DMS153 (cell line): Measurements from ENCODE around the gene C1orf105.
"Not testable (repeated sequence)": the region's sequence is repeated elsewhere in the genome, so short reads cannot be mapped to it uniquely, and the experiment has no call there.

Experiments used
- DNase-seq: peaks from one replicate; lab custom pipeline; 2025; lab: John Stamatoyannopoulos, UW

The C1orf105 gene

GRCh38 chr1:172427191-172427590 is 6.7 kb downstream of the C1orf105 start:
- no peak for DNase-seq

- DNase-seq, result peak; percentile 76
Observed at GRCh38 chr1:172429331-172430127, 9.0 kb downstream of the C1orf105 start.

GRCh38 chr1:172430128-172430454 is 9.6 kb downstream of the C1orf105 start:
- no peak for DNase-seq

GRCh38 chr1:172431204-172431603 is 10.7 kb downstream of the C1orf105 start:
- DNase-seq, result no peak

- peak; percentile 83 for DNase-seq
Observed at GRCh38 chr1:172431721-172432192, 11.3 kb downstream of the C1orf105 start.

GRCh38 chr1:172437183-172437582 is 16.7 kb downstream of the C1orf105 start:
- DNase-seq, result not testable (repeated sequence)

GRCh38 chr1:172442404-172442803 is 21.9 kb downstream of the C1orf105 start:
- no peak for DNase-seq

GRCh38 chr1:172442843-172443565 is 22.5 kb downstream of the C1orf105 start:
- no peak for DNase-seq

GRCh38 chr1:172443666-172444453 is 23.4 kb downstream of the C1orf105 start, which contains the start of gene PIGC:
Gene PIGC, minus strand, starts transcription at chr1:172444069. Its CDS starts 1,447 bp downstream, at chr1:172442622.
- DNase-seq, result peak; percentile 84

- no peak for DNase-seq
Observed at GRCh38 chr1:172446547-172446946, 26.1 kb downstream of the C1orf105 start.

- DNase-seq, result no peak
Observed at GRCh38 chr1:172447641-172448040, 27.2 kb downstream of the C1orf105 start.

- peak; percentile 68 for DNase-seq
Observed at GRCh38 chr1:172448995-172449584, 28.6 kb downstream of the C1orf105 start.

GRCh38 chr1:172449585-172450523 is 29.4 kb downstream of the C1orf105 start:
- peak; percentile 24 for DNase-seq

GRCh38 chr1:172450524-172450885 is 30.0 kb downstream of the C1orf105 start:
- peak; percentile 61 for DNase-seq

- peak; percentile 47 for DNase-seq
Observed at GRCh38 chr1:172451002-172451443, 30.5 kb downstream of the C1orf105 start.

- DNase-seq, result no peak
Observed at GRCh38 chr1:172452536-172453152, 32.2 kb downstream of the C1orf105 start.

- DNase-seq, result no peak
Observed at GRCh38 chr1:172453153-172453545, 32.7 kb downstream of the C1orf105 start.

- no peak for DNase-seq
Observed at GRCh38 chr1:172453607-172454006, 33.1 kb downstream of the C1orf105 start.

GRCh38 chr1:172455451-172455850 is 35.0 kb downstream of the C1orf105 start:
- DNase-seq, result no peak

GRCh38 chr1:172456344-172456769 is 35.9 kb downstream of the C1orf105 start:
- DNase-seq, result no peak
